HepG2 (cell line): Measurements from ENCODE around the gene CAMK2G. TPM values are rescaled to one million over a fixed set of nuclear protein-coding genes. Genes with fewer than 3 reads are reported as not detected.

Experiments
- ATAC-seq: fragments of 200-7000 bp; cut with Tn5 transposase; 3 replicates; pipeline ENCODE4 v1.9.1; 2020; ENCODE audit warnings: mild to moderate bottlenecking, moderate library complexity
- BruUV-seq: library from RNA; stranded (reverse); fragments of 400-500 nt; replicated peaks from 2 replicates; lab custom pipeline; 2021; lab: Mats Ljungman, UMichigan
- CTCF ChIA-PET: fragments of 300-600 bp; formaldehyde crosslinking; extraction: SDS; loops from one replicate; lab custom pipeline; 2021; ENCODE audit warnings: low total read pairs, inconsistent platforms, low intra/inter-chr PET ratio; lab: Yijun Ruan, JAX
- POLR2A ChIA-PET: fragments of 350-600 bp; sonication (Branson Sonifier 250); formaldehyde crosslinking; loops from one replicate; lab custom pipeline; 2020; ENCODE audit warnings: antibody characterized with exemption, inconsistent platforms; lab: Yijun Ruan, JAX
- DNase-seq: peaks from one replicate; pipeline ENCODE4 v3.0.0-alpha.2; 2015; ENCODE audit warnings: low spot score
- FAIRE-seq: peaks from 3 replicates; lab custom pipeline; 2011; peaks lifted over from hg19 to GRCh38; lab: Jason Lieb, UNC
- H2AFZ ChIP-seq: one replicate; pipeline ENCODE4 v1.6.1; 2011; ENCODE audit warnings: low read length, inconsistent platforms
- H3K27ac ChIP-seq: fragments of 300-600 bp; 3 replicates; pipeline ENCODE4 v1.8.0; 2011; ENCODE audit warnings: mixed run types, mild to moderate bottlenecking, mixed read lengths, low read length, inconsistent platforms; ENCODE audit not compliant: insufficient read depth; ENCODE audit errors: extremely low read length
- H3K27me3 ChIP-seq, 2 experiments: fragments of 200-600 bp in 1 of 2; 2 replicates in 1 of 2; 3 replicates in 1 of 2; pipeline versions ENCODE4 v1.6.0 to v1.8.0; 2011; ENCODE audit warnings: low read length in 2 of 2, mild to moderate bottlenecking in 2 of 2, moderate library complexity in 2 of 2, inconsistent platforms in 1 of 2; ENCODE audit not compliant: insufficient read depth in 2 of 2, control insufficient read depth in 1 of 2
- H3K36me3 ChIP-seq, 2 experiments: fragments of 200-600 bp in 1 of 2; replicated peaks in 1 of 2; 2 replicates in 1 of 2; 3 replicates in 1 of 2; pipeline versions ENCODE4 v1.5.1 to v1.8.0; 2011; ENCODE audit warnings: low read length in 2 of 2, inconsistent platforms in 1 of 2; ENCODE audit not compliant: insufficient read depth in 2 of 2, control insufficient read depth in 1 of 2
- H3K4me1 ChIP-seq: 2 replicates; pipeline ENCODE4 v1.5.1; 2012; ENCODE audit warnings: low read length, inconsistent platforms; ENCODE audit not compliant: insufficient read depth
- H3K4me2 ChIP-seq: 2 replicates; pipeline ENCODE4 v1.6.0; 2011; ENCODE audit warnings: low read depth, low read length, inconsistent platforms
- H3K4me3 ChIP-seq, 3 experiments: fragments of 200-600 bp in 1 of 3; sonication (generic), shearing (Covaris generic) in 1 of 3; replicated peaks in 1 of 3; 2 replicates each; pipeline ENCODE4 v1.5.1; 2011 to 2016; ENCODE audit warnings: low read length in 3 of 3, inconsistent platforms in 2 of 3, low read depth in 2 of 3, mild to moderate bottlenecking in 2 of 3, control low read depth in 1 of 3, mixed read lengths in 1 of 3; ENCODE audit not compliant: insufficient read depth in 1 of 3
- H3K79me2 ChIP-seq: one replicate; pipeline ENCODE4 v1.6.1; 2011; ENCODE audit warnings: low read length, inconsistent platforms; ENCODE audit not compliant: insufficient read depth
- H3K9ac ChIP-seq: 2 replicates; pipeline ENCODE4 v1.6.0; 2011; ENCODE audit warnings: mild to moderate bottlenecking, low read depth, low read length, inconsistent platforms; ENCODE audit not compliant: insufficient read depth
- H3K9me3 ChIP-seq: 2 replicates; pipeline ENCODE4 v1.5.1; 2012; ENCODE audit warnings: mild to moderate bottlenecking, low read length
- H4K20me1 ChIP-seq: 2 replicates; pipeline ENCODE4 v1.6.0; 2011; ENCODE audit warnings: inconsistent platforms, mild to moderate bottlenecking, low read length, moderate library complexity; ENCODE audit not compliant: insufficient read depth
- DPF2 ChIP-seq: sonication (generic); formaldehyde crosslinking; IDR thresholded peaks from 2 replicates; pipeline ENCODE4 v1.4.0; 2020; ENCODE audit warnings: mild to moderate bottlenecking, low read depth, missing genetic modification reagents, borderline replicate concordance
- FOXA1 ChIP-seq, 2 experiments: fragments of 450-650 bp in 1 of 2; sonication (generic) in 1 of 2; formaldehyde crosslinking in 1 of 2; IDR thresholded peaks; 2 replicates each; pipeline versions ENCODE4 v1.4.0 to v1.6.1; 2016 to 2020; ENCODE audit warnings: missing genetic modification reagents in 1 of 2
- GFI1 ChIP-seq: sonication (generic); formaldehyde crosslinking; IDR thresholded peaks from 2 replicates; pipeline ENCODE4 v1.5.0; 2020; ENCODE audit warnings: missing genetic modification reagents, mild to moderate bottlenecking, borderline replicate concordance
- KDM6A ChIP-seq: IDR thresholded peaks from 2 replicates; pipeline ENCODE4 v1.6.1; 2016; ENCODE audit warnings: low read depth
- SMC3 ChIP-seq: IDR thresholded peaks from 2 replicates; pipeline ENCODE4 v1.6.1; 2011; ENCODE audit warnings: low read length, improper control_type of control experiment
- WGBS: methylation state at CpG from one replicate; pipeline ENCODE4 v1.1.6; 2017; ENCODE audit warnings: low lambda C conversion rate; 5-methylcytosine and 5-hydroxymethylcytosine counted together
- in situ Hi-C: cut with HindIII; loops from 2 replicates; pipeline ENCODE4 v1.10.0; 2017; ENCODE audit warnings: low pct_unique_long_range_greater_than_20kb; ENCODE audit not compliant: extremely low pct_ligation_motif_present
- intact Hi-C: fragments of 100-400 bp; cut with micrococcal nuclease; formaldehyde crosslinking; loops from one replicate; pipeline ENCODE4 v1.10.0; 2022; ENCODE audit not compliant: unreplicated experiment
- polyA plus RNA-seq, 8 experiments: library from polyadenylated mRNA; depleted of rRNA in 3 of 8; stranded (reverse) in 7 of 8; unstranded in 1 of 8; fragments of >200 nt; fragmentation: Illumina TruSeq in 4 of 8; extraction: Trizol in 4 of 8; gene quantifications; 2 replicates each; pipeline versions ENCODE4 v1.2.1 to v1.2.3, GENCODE V29; 2011 to 2016; ENCODE audit warnings: low read depth in 4 of 8, missing spikeins in 1 of 8, mixed read lengths in 1 of 8; ENCODE audit not compliant: insufficient read depth in 1 of 8
- total RNA-seq, 5 experiments: library from RNA; depleted of rRNA; stranded (reverse); fragments of >200 nt; fragmentation: Illumina TruSeq; extraction: Trizol; gene quantifications; 2 replicates each; pipeline ENCODE4 v1.2.3, GENCODE V29; 2016; ENCODE audit warnings: low read depth in 1 of 5
- TF ChIP-seq, protein P1 (sequence below): sonication (generic); formaldehyde crosslinking; IDR thresholded peaks from 2 replicates; pipeline ENCODE4 v1.5.0; 2020; ENCODE audit warnings: mild to moderate bottlenecking, missing genetic modification reagents, moderate library complexity

Gene CAMK2G
- total and polyA plus RNA-seq, 2 of the 13 experiments (the other 11 are each of a cell fraction or from before 2014, with no cell fraction given) = 15.9 to 18.8 TPM

DNA sequence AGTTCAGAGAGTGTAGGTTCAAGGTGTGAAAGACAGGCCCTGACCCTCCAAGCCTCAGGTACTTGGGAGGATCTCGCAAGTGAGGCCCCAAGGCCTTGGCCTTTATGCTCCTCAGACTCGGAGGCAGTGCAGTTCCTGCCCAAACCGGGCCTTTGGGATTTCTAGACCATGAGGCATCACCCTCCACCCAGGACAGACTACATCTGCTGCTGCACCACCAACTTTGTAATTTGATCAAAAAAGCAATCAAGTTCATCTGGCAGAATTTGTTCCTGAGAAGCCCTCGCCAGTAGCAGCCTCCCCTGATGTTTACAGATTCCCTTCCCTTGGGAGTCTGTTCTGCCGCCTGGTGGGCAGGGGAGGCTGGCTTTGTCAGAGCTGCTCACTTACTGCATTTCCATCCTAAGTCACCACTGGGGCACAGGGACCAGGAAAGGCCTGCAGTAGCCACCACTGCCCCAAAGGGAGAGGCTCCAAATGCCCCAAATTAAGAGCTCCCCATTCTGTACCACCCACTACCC, 2.1 kb downstream of the CAMK2G start:
- ChIA-PET CTCF (no interaction called here), POLR2A (no interaction called here)
- Histone ChIP-seq H2AFZ (no peak overlapping the region), H3K9ac (no peak overlapping the region), H3K27ac (peak overlapping the region; percentile 14), H3K36me3 (peaks cover 2 to 27% of the 10 kb centered on the region in 2 experiments; a peak in 3 of 5 replicates), H3K4me2 (peak overlapping the region; percentile 71), H3K4me3 (peak overlapping the region in 1 of 3 experiments; percentile 63; a peak in 1 of 6 replicates), H3K9me3 (no peaks in the 10 kb centered on the region), H3K27me3 (no peaks in the 10 kb centered on the region; a peak in 2 of 5 replicates), H3K79me2 (peaks cover 20% of the 10 kb centered on the region), H4K20me1 (peaks cover 13% of the 10 kb centered on the region; the same call in 1 of the 2 replicates), H3K4me1 (peaks cover 44% of the 10 kb centered on the region)
- WGBS = 58% methylated on average over 4 of the region's 5 CpGs
- TF ChIP-seq DPF2 (no peak), GFI1 (CRISPR knock-in tag) (no peak), KDM6A (CRISPR knock-in tag) (no peak), FOXA1 (IDR thresholded peaks at IDR 0.05) (no peak), FOXA1 (CRISPR knock-in tag; IDR thresholded peaks at IDR 0.05) (peak; percentile 41; the same call in 1 of the 2 replicates), SMC3 (peak; percentile 16; the same call in 1 of the 2 replicates)
- TF ChIP-seq, protein P1, sequence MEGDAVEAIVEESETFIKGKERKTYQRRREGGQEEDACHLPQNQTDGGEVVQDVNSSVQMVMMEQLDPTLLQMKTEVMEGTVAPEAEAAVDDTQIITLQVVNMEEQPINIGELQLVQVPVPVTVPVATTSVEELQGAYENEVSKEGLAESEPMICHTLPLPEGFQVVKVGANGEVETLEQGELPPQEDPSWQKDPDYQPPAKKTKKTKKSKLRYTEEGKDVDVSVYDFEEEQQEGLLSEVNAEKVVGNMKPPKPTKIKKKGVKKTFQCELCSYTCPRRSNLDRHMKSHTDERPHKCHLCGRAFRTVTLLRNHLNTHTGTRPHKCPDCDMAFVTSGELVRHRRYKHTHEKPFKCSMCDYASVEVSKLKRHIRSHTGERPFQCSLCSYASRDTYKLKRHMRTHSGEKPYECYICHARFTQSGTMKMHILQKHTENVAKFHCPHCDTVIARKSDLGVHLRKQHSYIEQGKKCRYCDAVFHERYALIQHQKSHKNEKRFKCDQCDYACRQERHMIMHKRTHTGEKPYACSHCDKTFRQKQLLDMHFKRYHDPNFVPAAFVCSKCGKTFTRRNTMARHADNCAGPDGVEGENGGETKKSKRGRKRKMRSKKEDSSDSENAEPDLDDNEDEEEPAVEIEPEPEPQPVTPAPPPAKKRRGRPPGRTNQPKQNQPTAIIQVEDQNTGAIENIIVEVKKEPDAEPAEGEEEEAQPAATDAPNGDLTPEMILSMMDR (CRISPR knock-in tag) = peak; percentile 42
- FAIRE-seq (no peak), DNase-seq (no peak), ATAC-seq (peak; percentile 51)
- in situ Hi-C loops = no loop called here
- intact Hi-C loops = no loop called here
- TSS peak; percentile 43 for BruUV-seq
